Lower leg skin (tissue), 4 donors: ENCODE measurements around the gene PDZRN4. TPM values are rescaled to one million over a fixed set of nuclear protein-coding genes. Genes with fewer than 3 reads are reported as not detected.

Experiments
- DNase-seq, 2 donors: peaks; one replicate each; pipeline ENCODE4 v3.0.0-alpha.2; 2019; ENCODE audit warnings: low spot score in 2 of 2
- H3K4me3 ChIP-seq: fragments of 200-600 bp; sonication (generic); 2 replicates; pipeline ENCODE4 v1.5.1; 2017; ENCODE audit warnings: mild to moderate bottlenecking, low read depth; ENCODE audit not compliant: poor library complexity, severe bottlenecking
- POLR2A ChIP-seq, 2 donors: fragments of 450-650 bp; IDR thresholded peaks; one replicate each; pipeline ENCODE4 v1.6.1; 2016 to 2017; ENCODE audit warnings: antibody characterized with exemption in 2 of 2, mild to moderate bottlenecking in 1 of 2, moderate library complexity in 1 of 2
- WGBS, 2 donors: methylation state at CpG; one replicate each; pipeline ENCODE4 v1.1.5; 2018; 5-methylcytosine and 5-hydroxymethylcytosine counted together
- intact Hi-C: fragments of 100-400 bp; cut with DNase I; formaldehyde crosslinking; loops from one replicate; pipeline ENCODE4 v1.15.0; 2023; ENCODE audit warnings: low total_unique reads
- total RNA-seq, 4 donors: library from RNA; depleted of rRNA; stranded (reverse); fragments of >200 nt; gene quantifications; one replicate each; pipeline ENCODE4 v1.1.0, GENCODE V29; 2016
- TF ChIP-seq, protein P1 (sequence below), 3 donors: fragments of 450-650 bp; IDR thresholded peaks; one replicate each; pipeline ENCODE4 v1.5.1; 2016; ENCODE audit warnings: antibody characterized with exemption in 3 of 3, mild to moderate bottlenecking in 3 of 3, moderate library complexity in 2 of 3

Gene PDZRN4
- total RNA-seq, 4 donors from 2014 or later = 0.65 to 8.3 (median 3.6) TPM

DNA sequence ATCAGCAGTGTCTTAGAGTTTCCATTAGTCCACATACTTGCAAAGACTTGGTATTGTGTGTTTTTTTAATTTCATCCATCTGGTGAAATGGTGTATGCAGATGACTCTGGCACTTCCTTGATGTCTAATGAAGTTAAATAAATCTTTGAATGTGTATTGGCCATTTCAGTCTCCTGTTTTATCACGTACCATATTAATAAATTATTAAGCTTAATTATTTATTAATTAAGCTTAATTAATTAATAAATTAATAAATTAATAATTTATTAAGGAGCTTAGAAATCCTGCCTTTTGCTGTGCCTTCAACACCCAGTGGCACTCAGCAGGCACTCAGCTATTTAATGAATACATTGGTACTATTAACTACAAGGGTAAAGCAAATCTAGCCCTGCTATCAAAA lies 18.2 kb downstream of the PDZRN4 start:
- no peak overlapping the region for H3K4me3 ChIP-seq
- 71 to 82% methylated on average over 1 of the region's 1 CpG for WGBS, 2 donors
- TF ChIP-seq, protein P1, sequence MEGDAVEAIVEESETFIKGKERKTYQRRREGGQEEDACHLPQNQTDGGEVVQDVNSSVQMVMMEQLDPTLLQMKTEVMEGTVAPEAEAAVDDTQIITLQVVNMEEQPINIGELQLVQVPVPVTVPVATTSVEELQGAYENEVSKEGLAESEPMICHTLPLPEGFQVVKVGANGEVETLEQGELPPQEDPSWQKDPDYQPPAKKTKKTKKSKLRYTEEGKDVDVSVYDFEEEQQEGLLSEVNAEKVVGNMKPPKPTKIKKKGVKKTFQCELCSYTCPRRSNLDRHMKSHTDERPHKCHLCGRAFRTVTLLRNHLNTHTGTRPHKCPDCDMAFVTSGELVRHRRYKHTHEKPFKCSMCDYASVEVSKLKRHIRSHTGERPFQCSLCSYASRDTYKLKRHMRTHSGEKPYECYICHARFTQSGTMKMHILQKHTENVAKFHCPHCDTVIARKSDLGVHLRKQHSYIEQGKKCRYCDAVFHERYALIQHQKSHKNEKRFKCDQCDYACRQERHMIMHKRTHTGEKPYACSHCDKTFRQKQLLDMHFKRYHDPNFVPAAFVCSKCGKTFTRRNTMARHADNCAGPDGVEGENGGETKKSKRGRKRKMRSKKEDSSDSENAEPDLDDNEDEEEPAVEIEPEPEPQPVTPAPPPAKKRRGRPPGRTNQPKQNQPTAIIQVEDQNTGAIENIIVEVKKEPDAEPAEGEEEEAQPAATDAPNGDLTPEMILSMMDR (IDR thresholded peaks at IDR 0.05) = no peak
- TF ChIP-seq POLR2A (IDR thresholded peaks at IDR 0.05) = no peak
- intact Hi-C loops = no loop called here
- no peak for DNase-seq

DNA sequence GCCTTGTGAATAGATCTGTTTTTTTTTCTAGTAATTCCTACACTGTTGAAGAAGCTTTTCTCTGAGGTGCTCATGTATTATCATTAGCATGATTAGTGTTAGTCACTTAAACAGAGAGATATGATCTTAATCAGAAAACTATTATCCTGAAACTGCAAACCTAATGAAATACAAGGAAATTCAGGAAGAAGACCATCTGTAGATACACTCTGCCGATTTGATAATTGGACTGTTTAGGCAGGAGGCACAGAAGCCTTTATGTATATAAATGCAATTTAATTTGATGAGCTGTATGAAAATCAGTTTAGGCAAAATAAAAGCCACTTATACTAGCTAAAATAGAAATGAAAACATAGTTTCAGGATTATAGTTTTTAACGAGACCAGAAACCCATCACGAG lies 23.3 kb downstream of the PDZRN4 start:
- DNase-seq = no peak
- TF ChIP-seq, protein P1 (IDR thresholded peaks at IDR 0.05) = no peak
- TF ChIP-seq POLR2A (IDR thresholded peaks at IDR 0.05) = no peak
- H3K4me3 ChIP-seq = no peak overlapping the region
- 58 to 60% methylated on average over 3 of the region's 3 CpGs for WGBS, 2 donors
- intact Hi-C loops = no loop called here

DNA sequence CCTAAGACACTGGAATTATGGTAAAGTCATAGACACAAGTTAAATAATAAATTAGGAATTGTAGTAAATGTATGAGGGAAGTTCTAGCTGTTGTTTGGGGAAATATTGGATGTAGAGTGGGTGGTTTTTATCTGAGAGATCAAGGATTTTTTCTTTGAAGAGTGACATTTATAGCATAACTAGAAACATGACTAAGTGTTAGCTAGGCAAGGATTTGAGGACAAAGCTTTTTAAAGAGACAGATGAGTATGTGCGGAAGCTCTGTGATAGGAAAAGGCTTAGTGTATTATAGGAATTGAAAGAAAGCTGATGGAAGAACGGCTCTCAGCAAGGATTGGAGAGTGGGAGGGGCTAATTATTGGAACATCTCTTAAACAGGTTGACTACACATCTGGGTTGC lies 24.5 kb downstream of the PDZRN4 start:
- TF ChIP-seq POLR2A (IDR thresholded peaks at IDR 0.05) = no peak
- TF ChIP-seq, protein P1 (IDR thresholded peaks at IDR 0.05) = no peak
- WGBS, 2 donors = 15 to 44% methylated on average over 2 of the region's 2 CpGs
- intact Hi-C loops = no loop called here
- DNase-seq = no peak
- no peak overlapping the region for H3K4me3 ChIP-seq

DNA sequence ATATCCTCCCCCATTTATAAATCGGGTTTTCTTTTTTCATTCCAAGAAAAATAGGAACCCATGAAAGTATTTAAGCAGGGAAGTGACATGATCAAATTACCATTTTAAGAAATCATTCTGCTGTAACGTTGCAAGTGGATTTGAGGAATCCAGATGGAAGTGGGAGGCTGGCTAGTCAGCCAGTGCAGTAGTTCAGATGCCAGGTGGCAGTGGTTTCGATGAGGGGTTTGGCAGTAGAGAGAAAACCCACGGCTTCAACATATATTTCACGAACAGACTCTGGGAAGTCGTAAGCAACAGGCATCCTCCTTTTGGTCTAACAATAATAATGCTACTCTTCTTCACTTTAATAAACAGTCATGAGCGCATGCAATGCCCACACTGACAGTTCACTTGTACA lies 25.0 kb downstream of the PDZRN4 start:
- 60 to 66% methylated on average over 7 of the region's 7 CpGs for WGBS, 2 donors
- no peak overlapping the region for H3K4me3 ChIP-seq
- TF ChIP-seq, protein P1 (IDR thresholded peaks at IDR 0.05) = no peak
- TF ChIP-seq POLR2A (IDR thresholded peaks at IDR 0.05) = no peak
- no peak for DNase-seq
- intact Hi-C loops = no loop called here

DNA sequence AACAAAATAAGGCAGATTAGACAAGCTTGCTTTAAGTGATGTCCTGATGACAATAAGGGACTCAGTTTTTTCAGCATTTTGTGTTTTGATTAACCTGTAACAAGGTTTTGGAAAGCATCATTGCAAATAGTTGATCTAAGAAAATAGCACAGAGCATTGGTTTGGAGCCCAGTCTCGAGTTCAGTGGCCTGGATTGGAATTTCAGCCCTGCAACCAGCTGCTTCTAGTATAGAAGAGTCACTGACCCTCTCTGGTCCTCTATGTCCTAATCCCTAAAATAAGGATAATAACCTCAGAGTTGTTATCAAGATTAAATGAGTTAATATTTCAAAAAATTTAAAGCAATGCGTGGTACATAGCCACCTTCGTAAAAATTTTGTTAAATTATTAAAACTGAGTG lies 25.5 kb downstream of the PDZRN4 start:
- 82 to 85% methylated on average over 3 of the region's 3 CpGs for WGBS, 2 donors
- DNase-seq = no peak
- TF ChIP-seq POLR2A (IDR thresholded peaks at IDR 0.05) = no peak
- TF ChIP-seq, protein P1 (IDR thresholded peaks at IDR 0.05) = no peak
- intact Hi-C loops = no loop called here
- no peak overlapping the region for H3K4me3 ChIP-seq

DNA sequence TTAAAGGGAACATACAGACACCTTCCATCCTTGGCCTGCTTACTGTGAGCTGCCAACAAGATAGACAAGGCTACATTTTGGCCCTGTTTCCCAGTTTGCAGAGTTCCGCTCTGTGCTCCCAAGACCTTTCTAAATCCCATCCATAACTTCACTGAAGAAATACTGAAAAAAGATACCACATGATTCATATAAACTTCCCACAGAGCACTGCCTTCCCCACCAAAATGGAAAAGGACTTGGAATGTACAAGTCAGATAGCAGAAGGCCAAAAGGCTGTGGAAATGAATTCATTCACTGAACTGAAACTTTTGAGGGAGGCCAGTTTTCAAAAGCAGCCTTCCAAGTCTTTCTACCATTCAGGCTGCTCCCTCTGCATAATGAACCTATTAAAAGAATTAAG lies 29.6 kb downstream of the PDZRN4 start:
- 81 to 92% methylated on average over 1 of the region's 1 CpG for WGBS, 2 donors

More for the DNA sequence above, 29.6 kb downstream of the PDZRN4 start:
- no peak overlapping the region for H3K4me3 ChIP-seq
- intact Hi-C loops = no loop called here
- TF ChIP-seq POLR2A (IDR thresholded peaks at IDR 0.05) = no peak
- TF ChIP-seq, protein P1 (IDR thresholded peaks at IDR 0.05) = no peak
- DNase-seq = no peak
